HG03575 (cell line): ENCODE data around the gene EVL.
"Not testable (repeated sequence)": the region's sequence is repeated elsewhere in the genome, so short reads cannot be mapped to it uniquely, and the experiment has no call there.

Experiments
- ATAC-seq: cut with Tn5 transposase; IDR thresholded peaks from one replicate; pipeline ENCODE4 v1.9.1; 2021; ENCODE audit not compliant: unreplicated experiment, insufficient number of reproducible peaks, low FRiP score; ENCODE audit errors: extremely low read depth

The EVL gene

DNA sequence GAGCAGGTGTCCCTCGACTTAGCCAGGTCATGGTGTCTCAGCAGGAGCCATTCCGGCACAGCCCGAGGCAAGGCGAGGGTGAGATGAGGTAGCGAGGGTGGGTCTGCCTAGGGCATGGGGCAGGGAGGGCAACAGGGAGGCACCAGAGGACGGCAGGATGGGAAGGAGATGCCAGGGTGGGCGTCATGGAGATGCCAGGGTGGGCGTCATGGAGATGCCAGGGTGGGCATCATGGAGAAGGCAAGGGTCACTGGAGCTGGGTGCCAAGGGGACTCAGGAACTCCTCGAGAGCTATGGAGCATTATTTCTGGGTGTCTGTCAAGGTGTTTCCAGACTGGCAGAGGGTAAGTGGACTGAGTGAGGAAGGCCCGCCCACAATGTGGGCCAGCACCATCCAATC, 86.9 kb downstream of the EVL start:
- ATAC-seq: no peak

DNA sequence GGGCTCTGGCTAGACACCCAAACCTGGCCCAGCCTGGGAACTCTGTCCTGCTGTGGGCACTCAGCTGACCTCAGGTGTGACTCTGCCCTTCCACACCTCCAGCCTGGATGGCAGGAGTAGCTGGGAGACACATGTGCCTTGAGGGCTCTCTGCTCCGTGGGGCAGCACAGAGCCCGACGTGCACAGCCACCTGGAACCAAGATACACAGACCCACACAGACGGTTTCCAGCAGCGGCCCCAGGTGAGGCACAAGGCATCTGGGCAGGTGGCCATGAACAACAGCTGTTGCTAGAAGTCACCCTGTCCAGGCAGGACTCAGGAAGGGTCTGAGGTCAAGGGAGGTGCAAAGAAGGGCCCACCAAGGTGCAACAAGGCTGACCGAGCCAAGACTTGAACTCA, 88.3 kb downstream of the EVL start:
- no peak for ATAC-seq

DNA sequence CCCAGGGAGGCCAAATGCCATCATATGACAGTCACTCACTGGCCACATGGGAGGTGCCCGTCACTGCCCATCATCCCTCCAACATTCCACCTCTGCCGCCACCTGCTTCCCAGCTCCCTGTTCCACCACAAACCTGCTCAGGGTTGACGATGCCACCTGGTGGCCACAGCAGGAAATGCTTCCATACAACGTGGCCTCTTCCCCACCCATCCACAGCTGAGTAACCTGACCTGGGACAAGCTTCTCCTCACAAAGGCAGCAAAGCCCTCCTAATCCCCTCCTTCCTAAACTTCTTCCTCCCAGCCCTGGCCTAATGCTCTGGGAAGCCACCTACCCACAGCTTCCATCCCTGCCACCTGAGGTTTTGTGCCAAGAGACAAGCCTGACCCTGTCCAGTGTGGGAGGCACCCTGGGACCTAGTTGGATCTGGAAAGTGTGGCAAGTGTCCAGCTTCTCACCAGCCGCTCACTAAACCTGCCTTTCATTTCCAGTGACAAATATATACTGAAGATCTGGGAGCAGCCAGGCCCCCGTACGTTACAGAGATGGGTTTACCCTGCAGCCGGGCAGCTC, 89.9 kb downstream of the EVL start:
- no peak for ATAC-seq

DNA sequence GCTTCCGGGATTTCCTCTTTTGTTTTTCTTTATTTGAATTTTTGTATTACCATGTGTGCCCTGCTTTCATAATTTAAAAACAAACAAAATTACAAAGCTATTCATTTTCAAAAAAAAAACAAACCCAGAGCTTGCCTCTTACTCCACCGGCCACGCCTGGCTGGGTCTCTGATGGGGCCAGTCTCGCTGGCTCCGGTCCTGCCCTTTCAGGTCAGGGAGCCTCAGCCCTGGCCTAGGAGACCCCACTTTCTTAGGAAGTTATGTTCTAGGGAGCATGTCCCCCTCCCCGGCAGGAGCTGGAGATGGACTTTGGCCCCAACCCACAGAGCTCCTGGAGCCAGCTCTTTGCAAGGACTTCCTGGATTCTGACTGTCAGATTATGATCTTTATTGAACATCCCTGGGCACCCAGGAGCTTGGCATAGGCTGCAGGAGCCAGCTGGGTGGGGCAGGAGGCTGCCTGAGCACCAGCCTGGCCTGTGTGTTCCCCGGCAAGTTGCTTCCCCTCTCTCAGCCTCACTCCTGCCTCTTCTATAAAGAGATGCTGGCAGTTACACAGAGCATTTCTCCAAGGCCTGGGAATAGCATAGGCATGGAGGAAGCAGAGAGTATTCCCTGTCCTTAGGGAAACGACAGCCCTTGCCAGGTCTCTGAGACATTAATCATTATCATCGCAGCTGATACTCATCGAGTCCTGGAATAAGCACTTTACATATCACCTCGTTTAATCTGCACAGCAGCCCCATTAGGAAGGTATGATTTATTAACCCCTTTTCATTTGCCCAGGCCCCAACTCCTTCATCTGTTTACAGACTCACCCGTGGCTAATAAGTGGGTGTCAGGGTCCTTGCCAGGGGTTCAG, 90.8 kb downstream of the EVL start:
- no peak for ATAC-seq

DNA sequence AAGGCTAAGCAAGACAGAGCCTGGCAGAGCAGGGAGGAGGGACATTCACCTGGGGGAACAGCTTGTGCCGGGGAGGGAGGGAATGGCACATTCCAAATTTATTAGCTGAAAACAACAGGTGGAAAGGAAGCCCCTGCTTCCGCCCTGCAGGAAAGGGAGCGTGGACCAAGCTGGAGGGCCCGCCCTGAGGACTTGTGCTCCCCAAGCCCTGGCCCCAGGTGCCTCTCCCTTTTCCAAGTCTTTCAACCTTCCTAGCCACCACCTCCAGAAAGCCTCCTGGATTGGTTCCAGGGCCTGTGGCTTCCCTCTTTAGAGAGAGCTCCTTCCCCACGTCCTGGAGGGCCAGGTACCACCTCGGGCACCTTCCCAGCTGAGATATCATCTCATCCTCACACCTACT, 91.6 kb downstream of the EVL start:
- no peak for ATAC-seq

DNA sequence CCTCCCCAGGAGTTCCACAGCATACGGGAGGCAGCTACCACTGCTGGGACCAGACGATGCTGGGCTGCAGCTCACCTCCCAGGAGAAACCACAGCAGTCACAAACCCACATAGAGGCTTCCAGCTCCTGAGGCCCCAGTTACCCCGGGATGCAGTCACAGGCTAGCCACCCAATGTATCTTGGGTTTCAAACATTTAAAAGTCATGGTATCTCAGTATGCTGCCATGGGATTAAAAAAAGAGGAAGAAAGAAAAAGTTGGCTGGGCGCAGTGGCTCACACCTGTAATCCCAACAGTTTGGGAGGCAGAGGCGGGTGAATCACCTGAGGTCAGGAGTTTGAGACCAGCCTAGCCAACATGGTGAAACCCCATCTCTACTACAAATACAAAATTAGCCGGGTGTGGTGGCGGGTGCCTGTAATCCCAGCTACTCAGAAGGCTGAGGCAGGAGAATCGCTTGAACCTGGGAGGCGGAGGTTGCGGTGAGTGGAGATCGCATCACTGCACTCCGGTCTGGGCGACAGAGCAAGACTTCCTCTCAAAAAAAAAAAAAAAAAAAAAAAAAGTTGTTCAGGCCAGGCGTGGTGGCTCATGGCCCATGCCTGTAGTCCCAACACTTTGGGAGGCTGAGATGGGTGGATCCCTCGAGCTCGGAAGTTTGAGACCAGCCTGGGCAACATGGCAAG, 92.5 kb downstream of the EVL start:
- not testable (repeated sequence) for ATAC-seq

DNA sequence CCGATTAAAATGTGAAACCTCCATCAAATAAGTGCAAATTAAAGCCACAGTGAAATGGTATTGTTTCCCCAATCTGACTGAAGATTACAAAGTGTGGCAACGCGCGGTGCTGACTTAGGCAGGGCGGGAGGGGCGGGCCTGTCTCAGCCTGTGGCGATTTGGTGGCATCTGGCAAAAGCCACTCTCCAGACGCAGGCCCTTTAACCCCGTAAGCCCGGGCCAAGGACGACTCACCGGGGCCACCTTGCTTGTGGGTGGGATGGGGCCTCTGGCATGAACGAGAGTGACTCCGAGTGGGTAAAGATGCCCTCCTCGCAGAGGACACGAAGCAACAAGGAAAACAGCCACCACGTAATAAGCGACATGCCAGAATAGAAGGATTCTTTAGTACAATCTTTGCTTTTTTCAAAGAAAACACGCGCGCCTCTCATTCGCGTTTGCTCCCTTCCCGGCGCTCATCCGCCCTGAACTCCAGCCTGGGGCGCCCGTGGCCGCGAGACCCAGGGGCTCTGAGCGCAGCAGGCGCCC, 93.4 kb downstream of the EVL start:
- no peak for ATAC-seq

DNA sequence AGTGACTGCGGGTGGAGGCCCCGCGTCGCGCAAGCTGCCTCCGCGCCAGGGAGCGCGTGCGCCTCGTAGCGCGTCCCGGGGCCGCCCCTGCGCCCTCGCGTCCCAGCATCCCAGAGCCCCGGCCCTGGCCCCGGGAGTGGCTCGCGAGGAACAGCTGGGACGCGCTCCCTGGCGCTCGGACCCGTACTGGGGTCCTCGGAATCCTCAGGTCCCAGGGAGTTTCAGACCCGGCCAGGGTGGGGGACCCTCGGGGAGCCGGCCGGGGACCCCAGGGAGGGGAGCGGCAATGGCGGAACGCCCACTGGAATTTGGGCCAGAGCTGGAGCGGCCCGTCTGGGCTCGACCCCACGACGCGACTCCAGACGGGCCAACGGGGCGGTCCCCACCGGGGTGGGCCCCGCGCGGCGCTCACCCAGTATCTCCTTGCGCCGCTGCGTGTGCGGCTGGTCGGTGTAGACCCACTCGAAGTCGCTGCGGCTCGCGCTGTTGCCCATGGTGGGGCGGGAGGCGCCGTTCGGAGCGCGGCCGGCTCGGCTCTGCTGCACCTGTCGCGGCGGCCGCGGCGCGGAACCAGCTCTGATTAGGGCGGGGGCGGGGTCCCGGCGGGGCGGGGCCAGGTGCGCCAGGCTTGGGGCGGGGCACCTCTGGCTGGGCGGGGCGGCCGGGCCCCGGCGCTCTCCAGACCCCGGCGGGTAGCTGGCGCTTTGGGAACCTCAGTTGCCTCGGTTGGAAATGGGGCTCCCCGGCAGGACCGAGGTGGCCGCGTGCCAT, 94.1 kb downstream of the EVL start, which contains the start of gene DEGS2:
Gene DEGS2 (minus strand): TSS at position 552 of the 771 bp plus-strand sequence. CDS start 58 bp downstream, at position 494.
- no peak for ATAC-seq

DNA sequence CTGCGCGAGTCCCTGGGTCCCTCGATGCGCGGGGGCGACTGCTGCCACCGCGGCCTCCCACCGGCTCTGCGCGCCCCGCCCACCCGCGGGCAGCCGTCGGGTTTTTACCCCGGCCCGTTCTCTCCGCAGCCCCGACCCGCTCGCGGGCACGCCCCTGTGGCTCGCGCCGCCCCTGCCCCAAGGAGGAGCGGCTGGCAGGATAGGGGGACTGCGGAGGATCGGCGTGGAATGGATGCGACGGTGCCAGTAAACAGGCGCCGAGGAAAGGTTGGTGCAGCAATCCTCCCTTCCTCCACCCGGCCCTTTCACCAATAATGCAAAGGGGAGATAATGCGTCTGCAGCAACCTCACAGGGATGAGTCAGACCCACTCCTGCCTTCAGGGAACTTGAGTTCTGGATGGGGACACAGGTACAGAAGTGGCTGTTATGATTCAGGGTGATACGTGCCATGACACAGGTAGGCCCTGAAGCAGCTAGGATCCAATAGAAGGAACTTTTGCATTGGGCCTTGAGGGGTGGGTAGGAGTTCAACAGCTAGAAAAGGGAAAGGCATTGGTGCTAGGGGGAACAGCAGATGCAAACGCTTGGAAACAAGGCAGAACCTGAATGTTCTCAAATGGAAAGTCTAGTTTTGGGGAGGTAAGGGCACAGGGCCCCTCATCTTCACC, 94.8 kb downstream of the EVL start:
- ATAC-seq: no peak

DNA sequence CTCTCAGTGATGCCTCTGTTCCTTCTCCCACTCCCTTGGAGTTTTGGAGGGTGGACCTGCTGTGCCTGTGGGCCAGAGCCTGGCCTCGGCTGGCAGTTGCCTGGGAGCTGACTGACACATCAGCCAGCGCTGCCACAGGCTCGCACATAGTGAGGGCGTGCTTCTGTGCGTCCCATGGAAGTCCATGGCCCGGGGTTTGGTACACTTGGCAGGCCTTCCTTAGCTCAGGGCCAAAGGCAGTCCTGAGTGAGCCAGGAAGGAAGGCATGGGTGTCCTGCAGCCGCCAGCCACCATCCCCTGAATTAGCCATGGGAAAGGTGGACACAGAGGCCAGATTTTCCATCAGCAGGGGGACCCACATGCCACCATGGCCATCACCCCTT, 95.3 kb downstream of the EVL start:
- ATAC-seq: no peak

DNA sequence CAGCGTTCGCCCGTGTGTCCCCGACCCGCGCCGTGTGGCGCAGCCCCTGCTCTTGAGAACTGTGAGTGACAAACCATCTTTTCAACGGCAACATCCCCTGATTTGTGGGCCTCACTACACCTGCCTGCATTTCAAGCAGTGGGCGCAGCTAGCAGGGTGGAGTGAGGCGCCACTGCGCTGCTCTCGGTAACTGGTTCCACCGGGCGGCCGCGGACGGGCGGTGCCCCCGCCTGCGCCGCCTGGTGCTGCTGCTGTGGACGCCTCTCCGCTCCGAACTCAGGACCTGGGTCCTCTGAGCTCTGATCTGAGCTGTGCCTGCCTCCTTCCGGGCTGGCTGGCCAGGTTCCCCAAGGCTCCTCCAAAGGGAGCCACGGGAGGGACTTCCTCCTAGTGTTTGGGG, 100.2 kb downstream of the EVL start:
- no peak for ATAC-seq

DNA sequence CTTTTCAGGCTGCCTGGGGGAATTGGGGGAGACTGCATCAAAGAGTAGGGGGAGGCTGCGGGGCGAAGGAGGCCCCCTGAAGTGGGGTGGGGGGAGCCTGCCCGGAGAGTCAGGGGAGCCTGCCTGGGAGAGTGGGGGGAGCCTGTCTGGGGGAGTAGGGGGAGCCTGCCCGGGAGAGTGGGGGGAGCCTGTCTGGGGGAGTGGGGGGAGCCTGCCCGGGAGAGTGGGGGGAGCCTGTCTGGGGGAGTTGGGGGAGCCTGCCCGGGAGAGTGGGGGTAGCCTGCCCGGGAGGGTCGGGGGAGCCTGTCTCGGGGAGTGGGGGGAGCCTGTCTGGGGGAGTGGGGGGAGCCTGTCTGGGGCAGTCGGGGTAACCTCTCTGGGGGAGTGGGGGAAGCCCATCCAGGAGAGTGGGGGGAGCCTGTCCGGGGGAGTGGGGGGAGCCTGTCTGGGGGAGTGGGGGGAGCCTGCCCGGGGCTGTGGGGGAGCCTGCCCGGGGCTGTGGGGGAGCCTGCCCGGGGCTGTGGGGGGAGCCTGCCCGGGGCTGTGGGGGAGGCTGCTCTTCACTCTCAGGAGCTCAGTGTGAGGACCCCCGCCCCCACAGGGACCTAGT, 100.7 kb downstream of the EVL start:
- ATAC-seq: no peak

DNA sequence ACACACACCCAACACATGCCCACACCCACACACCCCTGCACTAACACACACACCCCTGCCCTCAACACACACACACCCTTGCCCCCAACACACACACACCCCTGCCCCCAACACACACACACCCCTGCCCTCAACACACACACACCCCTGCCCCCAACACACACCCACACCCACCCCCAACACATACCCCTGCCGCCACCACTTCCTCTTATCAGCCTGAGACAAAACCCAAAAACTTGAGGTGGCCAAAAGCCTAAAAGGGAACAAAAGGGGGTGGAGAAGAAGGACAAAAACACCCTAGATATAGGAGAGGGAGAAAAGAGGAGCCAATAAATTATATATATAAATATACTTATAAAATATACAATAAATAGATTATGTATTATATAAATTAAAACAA, 103.3 kb downstream of the EVL start:
- no peak for ATAC-seq

DNA sequence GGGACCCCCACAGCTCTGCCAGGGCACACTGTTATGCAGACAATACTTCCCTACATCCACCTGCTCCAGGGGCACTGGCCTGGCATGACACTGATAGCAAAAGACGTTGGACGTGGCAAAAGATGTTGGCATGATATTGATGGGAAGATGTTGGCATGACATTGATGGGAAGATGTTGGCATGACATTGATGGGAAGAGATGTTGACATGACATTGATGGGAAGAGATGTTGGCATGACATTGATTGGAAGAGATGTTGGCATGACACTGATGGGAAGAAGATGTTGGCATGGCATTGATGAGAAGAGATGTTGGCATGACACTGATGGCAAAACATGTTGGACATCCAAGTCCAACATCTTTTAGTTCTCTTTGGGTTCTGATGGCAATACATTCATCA, 105.7 kb downstream of the EVL start:
- ATAC-seq: no peak

DNA sequence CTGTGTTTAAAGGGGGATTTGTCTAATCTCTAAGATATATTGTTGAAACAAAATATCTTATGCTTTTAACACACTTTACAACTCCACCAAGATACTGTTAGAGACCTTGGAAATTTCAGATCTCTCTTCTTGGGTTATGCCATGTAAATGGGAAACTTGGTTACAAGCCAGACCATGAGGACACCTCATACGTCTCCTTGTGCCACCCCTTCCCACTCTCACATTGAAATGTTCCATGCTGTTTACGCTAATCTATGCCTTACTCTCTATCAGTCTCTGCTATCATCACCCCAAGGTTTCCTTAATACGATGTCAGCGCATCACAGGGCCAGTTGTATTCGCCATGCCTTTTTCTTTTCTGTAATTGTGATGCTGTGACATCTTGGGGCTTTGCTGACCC, 107.6 kb downstream of the EVL start:
- ATAC-seq: no peak

DNA sequence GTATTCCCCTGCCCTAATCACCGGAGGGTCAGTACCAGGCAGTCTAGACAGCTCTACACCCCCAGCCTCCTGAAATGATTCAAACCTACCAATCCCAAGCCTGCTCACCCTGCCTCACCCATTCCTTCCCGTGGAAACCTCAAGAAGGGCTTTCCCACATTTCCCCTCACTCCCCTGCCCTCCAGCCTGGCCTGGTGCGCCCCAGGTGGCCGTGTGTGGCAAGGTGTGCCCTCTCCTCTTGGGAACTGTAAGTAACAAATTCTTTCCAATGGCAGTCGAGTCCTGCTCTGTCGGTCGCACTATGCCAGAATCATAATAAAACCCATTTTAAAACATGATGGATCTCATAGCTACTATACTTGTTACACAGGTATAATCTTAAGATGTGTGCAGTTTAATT, 108.1 kb downstream of the EVL start:
- ATAC-seq: no peak

DNA sequence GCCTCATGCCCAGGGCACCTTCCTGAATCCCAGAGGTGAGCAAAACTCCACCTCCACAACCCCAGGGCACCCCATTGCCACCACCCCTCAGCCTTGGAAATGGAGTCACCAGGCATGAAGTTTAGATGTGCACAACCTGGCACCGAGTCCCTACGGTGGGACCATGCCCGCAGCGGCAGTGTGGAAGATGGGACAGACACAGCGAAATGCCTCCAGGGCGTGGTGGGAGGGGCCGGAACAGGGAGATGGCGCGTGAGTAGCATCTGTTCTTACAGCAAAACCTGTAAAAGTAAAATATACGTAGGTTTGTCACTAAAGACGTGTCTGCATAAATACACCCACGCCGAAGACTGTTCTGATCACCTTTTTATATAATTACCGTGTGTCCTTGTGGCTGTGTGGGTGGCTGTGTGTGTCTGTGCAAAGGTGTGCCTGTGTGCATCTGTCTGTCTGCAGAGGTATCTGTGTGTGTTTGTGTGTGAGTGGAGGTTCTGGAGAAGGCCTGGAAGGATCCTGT, 111.6 kb downstream of the EVL start:
- ATAC-seq: no peak

DNA sequence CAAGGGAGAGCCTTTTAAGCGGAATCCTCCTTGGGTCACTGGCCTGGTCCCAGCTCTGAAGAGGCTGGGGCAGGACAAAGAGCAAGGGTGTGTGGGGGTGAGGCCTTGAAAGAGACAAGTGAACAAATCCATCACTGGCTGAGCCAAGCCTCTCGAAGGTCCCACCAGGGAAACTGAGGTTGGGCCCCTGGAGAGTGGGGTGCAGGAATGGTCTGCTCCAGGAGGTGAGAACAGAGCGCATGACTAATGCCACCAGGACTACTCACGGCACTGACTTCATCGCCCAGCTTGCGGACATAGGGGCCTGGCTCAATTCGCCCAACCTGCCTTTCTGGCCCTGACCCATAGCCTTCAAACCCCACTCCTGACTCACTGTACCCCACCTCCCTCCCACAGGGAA, 113.5 kb downstream of the EVL start:
- no peak for ATAC-seq
